ENCODE measurements around the gene SNRK.

Gene SNRK

GRCh38 chr3:43372007-43372740 is 85.8 kb downstream of the SNRK start:
- no peak for DNase-seq

- no peak for DNase-seq
Measured at GRCh38 chr3:43372809-43373559, 86.6 kb downstream of the SNRK start.

- no peak for DNase-seq
Measured at GRCh38 chr3:43373560-43373928, 87.2 kb downstream of the SNRK start.

GRCh38 chr3:43378066-43378935 is 92.0 kb downstream of the SNRK start:
- no peak for DNase-seq

GRCh38 chr3:43379343-43379742 is 93.0 kb downstream of the SNRK start:
- DNase-seq: no peak

GRCh38 chr3:43388175-43388574 is 101.8 kb downstream of the SNRK start:
- no peak for DNase-seq

- no peak for DNase-seq
Measured at GRCh38 chr3:43388915-43389314, 102.6 kb downstream of the SNRK start.

- no peak for DNase-seq
Measured at GRCh38 chr3:43389388-43390254, 103.3 kb downstream of the SNRK start.

- no peak for DNase-seq
Measured at GRCh38 chr3:43390255-43390588, 103.9 kb downstream of the SNRK start.

- DNase-seq: no peak
Measured at GRCh38 chr3:43391621-43392020, 105.3 kb downstream of the SNRK start.

- no peak for DNase-seq
Measured at GRCh38 chr3:43394041-43394554, 107.8 kb downstream of the SNRK start.

GRCh38 chr3:43399034-43399433 is 112.7 kb downstream of the SNRK start:
- no peak for DNase-seq

GRCh38 chr3:43400167-43400566 is 113.8 kb downstream of the SNRK start:
- DNase-seq: no peak

Data from NCI-H1092 (cell line).